SU-DHL-6 (cell line): Measurements from ENCODE around the gene TRH.

Experiments used
- H2AFZ ChIP-seq: fragments of 200-600 bp; sonication (generic); 2 replicates; pipeline ENCODE4 v1.6.1; 2014; ENCODE audit warnings: low read depth, mild to moderate bottlenecking, moderate library complexity, mixed read lengths, antibody characterized with exemption, low read length; ENCODE audit not compliant: severe bottlenecking
- H3F3A ChIP-seq: fragments of 200-600 bp; shearing (Covaris generic); 2 replicates; pipeline ENCODE4 v1.6.0; 2016; ENCODE audit warnings: antibody characterized with exemption, mild to moderate bottlenecking; ENCODE audit not compliant: insufficient read depth
- H3K27ac ChIP-seq: fragments of 200-600 bp; sonication (generic); 2 replicates; pipeline ENCODE4 v1.5.1; 2016; ENCODE audit warnings: low read depth, mild to moderate bottlenecking, low read length, moderate library complexity, mixed read lengths
- H3K27me3 ChIP-seq: fragments of 200-600 bp; sonication (generic), shearing (Covaris generic); 2 replicates; pipeline ENCODE4 v1.6.0; 2014; ENCODE audit warnings: mild to moderate bottlenecking, low read length
- H3K36me3 ChIP-seq: fragments of 200-600 bp; sonication (generic); 2 replicates; pipeline ENCODE4 v1.6.1; 2014; ENCODE audit warnings: mild to moderate bottlenecking, low read length, mixed read lengths
- H3K4me2 ChIP-seq: fragments of 300-600, 200-600 bp; shearing (Covaris generic), sonication (generic); 2 replicates; pipeline ENCODE4 v1.6.0; 2014; ENCODE audit warnings: low read length, low read depth, mild to moderate bottlenecking; ENCODE audit not compliant: poor library complexity, severe bottlenecking
- H3K4me3 ChIP-seq: fragments of 200-600 bp; sonication (generic); 2 replicates; pipeline ENCODE4 v1.5.1; 2014; ENCODE audit warnings: antibody characterized with exemption, low read length, mild to moderate bottlenecking, mixed read lengths; ENCODE audit not compliant: insufficient read depth, poor library complexity, severe bottlenecking
- H3K79me2 ChIP-seq: fragments of 200-600 bp; sonication (generic); 2 replicates; pipeline ENCODE4 v1.6.1; 2014; ENCODE audit warnings: mild to moderate bottlenecking, low read length, moderate library complexity; ENCODE audit not compliant: insufficient read depth
- H3K9ac ChIP-seq: fragments of 200-600 bp; sonication (generic); 2 replicates; pipeline ENCODE4 v1.7.0; 2014; ENCODE audit warnings: mild to moderate bottlenecking, low read length
- H3K9me2 ChIP-seq: fragments of 200-600 bp; sonication (generic); replicated peaks from 2 replicates; pipeline ENCODE4 v1.6.1; 2014; ENCODE audit warnings: low read length; ENCODE audit not compliant: insufficient read depth
- H3K9me3 ChIP-seq: fragments of 200-600 bp; sonication (generic); 2 replicates; pipeline ENCODE4 v1.6.1; 2014; ENCODE audit warnings: low read length, mixed read lengths; ENCODE audit not compliant: insufficient read depth
- H4K20me1 ChIP-seq: fragments of 200-600 bp; sonication (generic); 2 replicates; pipeline ENCODE4 v1.6.1; 2014; ENCODE audit warnings: low read depth, mild to moderate bottlenecking, antibody characterized with exemption, low read length, moderate library complexity, mixed read lengths
- EZH2phosphoT487 ChIP-seq: fragments of 200-600 bp; sonication (generic), shearing (Covaris generic); conservative IDR thresholded peaks from 2 replicates; pipeline ENCODE4 v1.6.1; 2018; ENCODE audit warnings: mild to moderate bottlenecking, antibody characterized with exemption, low read length, moderate library complexity, mixed read lengths
- TF ChIP-seq, protein P1 (sequence below): fragments of 200-600 bp; sonication (generic); IDR thresholded peaks from one replicate; pipeline ENCODE4 v1.5.1; 2017; ENCODE audit warnings: antibody characterized with exemption, mild to moderate bottlenecking, low read length, moderate library complexity; ENCODE audit not compliant: insufficient read depth, poor library complexity, severe bottlenecking

TRH gene

DNA sequence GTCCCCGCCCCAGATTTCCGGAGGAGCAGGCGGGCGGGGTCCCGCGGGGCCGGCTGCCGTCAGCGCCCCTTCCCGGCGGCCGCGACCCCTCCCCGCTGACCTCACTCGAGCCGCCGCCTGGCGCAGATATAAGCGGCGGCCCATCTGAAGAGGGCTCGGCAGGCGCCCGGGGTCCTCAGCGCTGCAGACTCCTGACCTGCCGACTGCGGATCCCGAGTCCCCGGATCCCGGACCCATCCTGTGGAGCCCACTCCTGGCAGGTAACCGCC, at the start of gene TRH:
TRH (plus strand) TSS at position 157 of the 269 bp plus-strand sequence. CDS start 1,097 bp downstream, outside the sequence.
- H3K79me2 ChIP-seq: no peaks in the 10 kb centered on the region
- H3K36me3 ChIP-seq: no peaks in the 10 kb centered on the region
- TF ChIP-seq EZH2phosphoT487: no peak
- TF ChIP-seq, protein P1, sequence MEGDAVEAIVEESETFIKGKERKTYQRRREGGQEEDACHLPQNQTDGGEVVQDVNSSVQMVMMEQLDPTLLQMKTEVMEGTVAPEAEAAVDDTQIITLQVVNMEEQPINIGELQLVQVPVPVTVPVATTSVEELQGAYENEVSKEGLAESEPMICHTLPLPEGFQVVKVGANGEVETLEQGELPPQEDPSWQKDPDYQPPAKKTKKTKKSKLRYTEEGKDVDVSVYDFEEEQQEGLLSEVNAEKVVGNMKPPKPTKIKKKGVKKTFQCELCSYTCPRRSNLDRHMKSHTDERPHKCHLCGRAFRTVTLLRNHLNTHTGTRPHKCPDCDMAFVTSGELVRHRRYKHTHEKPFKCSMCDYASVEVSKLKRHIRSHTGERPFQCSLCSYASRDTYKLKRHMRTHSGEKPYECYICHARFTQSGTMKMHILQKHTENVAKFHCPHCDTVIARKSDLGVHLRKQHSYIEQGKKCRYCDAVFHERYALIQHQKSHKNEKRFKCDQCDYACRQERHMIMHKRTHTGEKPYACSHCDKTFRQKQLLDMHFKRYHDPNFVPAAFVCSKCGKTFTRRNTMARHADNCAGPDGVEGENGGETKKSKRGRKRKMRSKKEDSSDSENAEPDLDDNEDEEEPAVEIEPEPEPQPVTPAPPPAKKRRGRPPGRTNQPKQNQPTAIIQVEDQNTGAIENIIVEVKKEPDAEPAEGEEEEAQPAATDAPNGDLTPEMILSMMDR: no peak
- no peaks in the 10 kb centered on the region for H3K27me3 ChIP-seq
- H3K27ac ChIP-seq: no peak within 1 kb of the TSS
- H3K9me2 ChIP-seq: no peaks in the 10 kb centered on the region
- no peak within 1 kb of the TSS for H3K4me3 ChIP-seq
- no peak within 1 kb of the TSS for H3K4me2 ChIP-seq
- no peaks in the 10 kb centered on the region for H3F3A ChIP-seq
- H2AFZ ChIP-seq: no peak within 1 kb of the TSS
- no peaks in the 10 kb centered on the region for H3K9me3 ChIP-seq
- H4K20me1 ChIP-seq: no peaks in the 10 kb centered on the region
- H3K9ac ChIP-seq: no peak within 1 kb of the TSS

DNA sequence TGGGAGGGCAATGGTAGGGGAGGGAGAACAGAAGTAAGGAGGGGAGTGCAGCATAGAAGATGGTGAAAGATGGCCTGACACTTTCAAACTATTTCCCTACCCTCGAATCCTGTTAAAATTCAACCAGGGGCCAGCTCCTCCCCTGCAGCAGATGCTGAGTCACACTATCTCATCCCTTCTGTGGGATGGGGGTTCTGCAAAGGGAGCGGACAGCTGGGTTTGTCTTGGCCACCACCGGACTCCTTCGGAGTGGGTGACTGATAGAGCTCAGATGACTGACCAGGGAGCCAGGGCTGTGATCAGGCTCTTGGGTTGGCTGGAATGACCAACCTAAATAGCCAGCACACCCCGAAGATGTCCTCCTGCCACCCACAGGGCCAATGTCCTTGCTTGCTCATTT, 47.4 kb upstream of the TRH start:
- Histone ChIP-seq H4K20me1 (no peaks in the 10 kb centered on the region), H3K9ac (no peak overlapping the region), H3K4me2 (no peak overlapping the region), H3K27me3 (no peaks in the 10 kb centered on the region), H3K9me3 (no peaks in the 10 kb centered on the region), H2AFZ (no peak overlapping the region), H3K27ac (no peak overlapping the region), H3K79me2 (no peaks in the 10 kb centered on the region), H3K9me2 (no peaks in the 10 kb centered on the region), H3K36me3 (no peaks in the 10 kb centered on the region), H3F3A (no peaks in the 10 kb centered on the region), H3K4me3 (no peak overlapping the region)
- no peak for TF ChIP-seq EZH2phosphoT487
- TF ChIP-seq, protein P1: no peak

DNA sequence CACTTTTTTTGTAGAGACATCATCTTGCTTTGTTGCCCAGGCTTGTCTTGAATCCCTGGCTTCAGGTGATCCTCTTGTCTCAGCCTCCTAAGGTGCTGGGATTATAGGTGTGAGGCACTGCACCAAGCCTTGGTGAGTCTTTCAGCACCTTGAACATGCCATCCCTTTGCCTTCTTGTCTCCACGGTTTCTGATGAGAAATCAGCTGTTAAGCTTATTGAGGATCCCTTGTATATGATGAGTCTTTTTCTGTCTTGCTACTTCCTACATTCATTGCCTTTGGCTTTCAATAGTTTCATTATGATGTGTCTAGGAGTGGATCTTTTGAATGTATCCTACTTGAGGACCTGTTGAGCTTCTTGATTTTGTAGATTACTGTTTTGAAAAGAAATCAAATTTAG, 45.1 kb upstream of the TRH start:
- Histone ChIP-seq H2AFZ (no peak overlapping the region), H4K20me1 (no peaks in the 10 kb centered on the region), H3K79me2 (no peaks in the 10 kb centered on the region), H3K4me3 (no peak overlapping the region), H3K4me2 (no peak overlapping the region), H3K9me2 (no peaks in the 10 kb centered on the region), H3K36me3 (no peaks in the 10 kb centered on the region), H3F3A (no peaks in the 10 kb centered on the region), H3K9ac (no peak overlapping the region), H3K27me3 (no peaks in the 10 kb centered on the region), H3K27ac (no peak overlapping the region), H3K9me3 (no peaks in the 10 kb centered on the region)
- TF ChIP-seq, protein P1: no peak
- no peak for TF ChIP-seq EZH2phosphoT487

- no peaks in the 10 kb centered on the region for H3F3A ChIP-seq
- H3K4me3 ChIP-seq: no peak overlapping the region
- H3K9ac ChIP-seq: no peak overlapping the region
- H3K4me2 ChIP-seq: no peak overlapping the region
- H3K9me3 ChIP-seq: no peaks in the 10 kb centered on the region
- H2AFZ ChIP-seq: no peak overlapping the region
- TF ChIP-seq, protein P1: no peak
- TF ChIP-seq EZH2phosphoT487: no peak
- H3K36me3 ChIP-seq: no peaks in the 10 kb centered on the region
- no peaks in the 10 kb centered on the region for H4K20me1 ChIP-seq
- no peaks in the 10 kb centered on the region for H3K79me2 ChIP-seq
- H3K9me2 ChIP-seq: no peaks in the 10 kb centered on the region
- H3K27me3 ChIP-seq: no peaks in the 10 kb centered on the region
- no peak overlapping the region for H3K27ac ChIP-seq
Observed at GRCh38 chr3:129933471-129933870, 41.0 kb upstream of the TRH start.
